PC-3 (cell line): ENCODE measurements around the gene EIF3F. TPM values are rescaled to one million over a fixed set of nuclear protein-coding genes. Genes with fewer than 3 reads are reported as not detected.
A peak's percentile ranks its signal among the peaks of the same experiment; 100 is the strongest.

Experiments used
- ATAC-seq: fragments of 200-7000 bp; cut with Tn5 transposase; 2 replicates; pipeline ENCODE4 v1.9.1; 2020; ENCODE audit warnings: mild to moderate bottlenecking, moderate library complexity
- BruUV-seq: library from RNA; stranded (reverse); fragments of 400-500 nt; replicated peaks from 2 replicates; lab custom pipeline; 2021; lab: Mats Ljungman, UMichigan
- CTCF ChIA-PET: fragments of 300-600 bp; sonication (Branson Sonifier 250); formaldehyde crosslinking; loops from one replicate; lab custom pipeline; 2022; ENCODE audit warnings: antibody characterized with exemption; lab: Charles Lee
- POLR2A ChIA-PET: fragments of 300-600 bp; sonication (Branson Sonifier 250); formaldehyde crosslinking; loops from one replicate; lab custom pipeline; 2022; ENCODE audit warnings: antibody characterized with exemption; ENCODE audit not compliant: unreplicated experiment; lab: Charles Lee
- DNase-seq: peaks from one replicate; pipeline ENCODE4 v3.0.0-alpha.2; 2015
- H2AFZ ChIP-seq: fragments of 300-600 bp; sonication (generic); 2 replicates; pipeline ENCODE4 v1.6.0; 2016; ENCODE audit warnings: antibody characterized with exemption, low read length
- H3F3A ChIP-seq: fragments of 300-600 bp; sonication (generic); one replicate; pipeline ENCODE4 v1.6.0; 2017; ENCODE audit warnings: antibody characterized with exemption, low read length, control low read depth, mild to moderate bottlenecking; ENCODE audit not compliant: unreplicated experiment
- H3K27ac ChIP-seq: fragments of 300-600 bp; sonication (generic); 2 replicates; pipeline ENCODE4 v1.5.1; 2016; ENCODE audit warnings: mild to moderate bottlenecking, low read length
- H3K27me3 ChIP-seq: fragments of 300-600 bp; sonication (generic); 2 replicates; pipeline ENCODE4 v1.6.1; 2016; ENCODE audit warnings: low read length, mixed read lengths
- H3K36me3 ChIP-seq: fragments of 300-600 bp; sonication (generic); 2 replicates; pipeline ENCODE4 v1.6.1; 2016; ENCODE audit warnings: low read depth, mixed run types, low read length, mixed read lengths
- H3K4me1 ChIP-seq: fragments of 300-600 bp; sonication (generic); 2 replicates; pipeline ENCODE4 v1.5.1; 2016; ENCODE audit warnings: low read length; ENCODE audit not compliant: insufficient read depth
- H3K4me2 ChIP-seq: fragments of 300-600 bp; sonication (generic); 2 replicates; pipeline ENCODE4 v1.6.0; 2016; ENCODE audit warnings: low read length
- H3K4me3 ChIP-seq: fragments of 300-600 bp; sonication (generic); 2 replicates; pipeline ENCODE4 v1.5.1; 2016; ENCODE audit warnings: mild to moderate bottlenecking, low read length, mixed read lengths
- H3K79me2 ChIP-seq: fragments of 300-600 bp; sonication (generic); 2 replicates; pipeline ENCODE4 v1.6.1; 2017; ENCODE audit warnings: low read length, mixed read lengths
- H3K9ac ChIP-seq: fragments of 300-600 bp; sonication (generic); 2 replicates; pipeline ENCODE4 v1.6.0; 2016; ENCODE audit warnings: mild to moderate bottlenecking, low read length
- H3K9me2 ChIP-seq: fragments of 300-600 bp; sonication (generic); replicated peaks from 2 replicates; pipeline ENCODE4 v1.6.1; 2016; ENCODE audit warnings: mixed run types, low read length, mixed read lengths
- H3K9me3 ChIP-seq: fragments of 300-600 bp; sonication (generic); 2 replicates; pipeline ENCODE4 v1.6.1; 2016; ENCODE audit warnings: low read length, mixed read lengths
- H4K20me1 ChIP-seq: fragments of 300-600 bp; sonication (generic); 2 replicates; pipeline ENCODE4 v1.6.1; 2016; ENCODE audit warnings: low read length, mixed read lengths
- CTCF ChIP-seq: fragments of 300-600 bp; sonication (generic); conservative IDR thresholded peaks from 2 replicates; pipeline ENCODE4 v1.5.1; 2017; ENCODE audit warnings: antibody characterized with exemption, low read depth, mild to moderate bottlenecking, low read length
- EZH2 ChIP-seq: fragments of 300-600 bp; sonication (generic); IDR thresholded peaks from one replicate; pipeline ENCODE4 v1.6.1; 2017; ENCODE audit warnings: antibody characterized with exemption, mild to moderate bottlenecking, low read length; ENCODE audit not compliant: unreplicated experiment
- EZH2phosphoT487 ChIP-seq: fragments of 300-600 bp; sonication (generic); IDR thresholded peaks from 2 replicates; pipeline ENCODE4 v1.6.1; 2018; ENCODE audit warnings: mild to moderate bottlenecking, antibody characterized with exemption, low read length, borderline replicate concordance
- intact Hi-C: fragments of 100-400 bp; cut with micrococcal nuclease; formaldehyde crosslinking; loops from 2 replicates; pipeline ENCODE4 v1.9.0; 2023
- total RNA-seq: library from RNA; depleted of rRNA; stranded (reverse); fragments of >200 nt; gene quantifications from 2 replicates; pipeline ENCODE4 v1.2.3, GENCODE V29; 2014

EIF3F gene
- total RNA-seq, 1 experiment from 2014 or later: 227 TPM

- Histone ChIP-seq H3K9ac (no peak overlapping the region), H3K4me2 (no peak overlapping the region), H3K36me3 (no peaks in the 10 kb centered on the region), H3F3A (no peaks in the 10 kb centered on the region), H3K9me3 (no peaks in the 10 kb centered on the region), H4K20me1 (no peaks in the 10 kb centered on the region), H3K4me3 (no peak overlapping the region), H3K79me2 (no peaks in the 10 kb centered on the region), H3K27ac (no peak overlapping the region), H3K4me1 (no peaks in the 10 kb centered on the region), H2AFZ (no peak overlapping the region), H3K9me2 (no peaks in the 10 kb centered on the region), H3K27me3 (peaks cover 13% of the 10 kb centered on the region)
- ChIA-PET CTCF (interaction anchor here (1.5 kb wide), 1 partner anchor 88 kb away, joined by 3 read pairs; no protein-coding TSS in a partner anchor), POLR2A (no interaction called here)
- DNase-seq: no peak
- no peak for TF ChIP-seq CTCF
- no peak for TF ChIP-seq EZH2
- no peak for TF ChIP-seq EZH2phosphoT487
- no TSS peak for BruUV-seq
- intact Hi-C loops: no loop called here
- no peak for ATAC-seq
Measured at GRCh38 chr11:8011371-8011770, 24.2 kb downstream of the EIF3F start.

- DNase-seq (peak; percentile 48), ATAC-seq (no peak)
- intact Hi-C loops: no loop called here
- peaks cover 15% of the 10 kb centered on the region for H3K27me3 ChIP-seq
- H3K36me3 ChIP-seq: no peaks in the 10 kb centered on the region
- TF ChIP-seq EZH2: no peak
- no peak for TF ChIP-seq EZH2phosphoT487
- TF ChIP-seq CTCF: no peak
- no peaks in the 10 kb centered on the region for H3F3A ChIP-seq
- BruUV-seq: no TSS peak
- no peaks in the 10 kb centered on the region for H3K9me2 ChIP-seq
- ChIA-PET CTCF (interaction anchor here (1.5 kb wide), 1 partner anchor 87 kb away, joined by 3 read pairs; no protein-coding TSS in a partner anchor), POLR2A (no interaction called here)
- no peaks in the 10 kb centered on the region for H3K4me1 ChIP-seq
- no peak overlapping the region for H3K4me2 ChIP-seq
- no peak overlapping the region for H2AFZ ChIP-seq
- H3K9ac ChIP-seq: no peak overlapping the region
- no peaks in the 10 kb centered on the region for H3K9me3 ChIP-seq
- H4K20me1 ChIP-seq: no peaks in the 10 kb centered on the region
- H3K27ac ChIP-seq: no peak overlapping the region
- no peaks in the 10 kb centered on the region for H3K79me2 ChIP-seq
- no peak overlapping the region for H3K4me3 ChIP-seq
Measured at GRCh38 chr11:8011981-8012444, 24.9 kb downstream of the EIF3F start.

DNA sequence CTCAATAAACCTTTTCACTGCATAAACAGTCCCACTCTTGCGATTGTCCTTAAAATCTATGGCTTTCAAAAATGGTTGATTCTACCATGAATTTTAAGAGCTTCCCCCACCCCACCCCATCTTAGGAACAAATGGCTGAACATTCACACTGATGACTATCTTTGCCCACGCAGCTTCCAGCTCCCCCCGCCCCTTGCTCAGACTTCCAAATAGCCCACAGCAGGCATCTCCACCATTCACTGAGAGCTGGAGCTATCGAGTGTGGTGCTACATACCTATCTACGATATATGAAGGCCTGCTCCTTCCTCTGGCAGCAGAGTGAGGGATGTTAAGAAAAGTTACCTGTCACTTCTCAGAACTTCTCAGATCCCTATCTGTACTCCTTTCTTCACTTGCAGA lies 26.7 kb downstream of the EIF3F start:
- no peaks in the 10 kb centered on the region for H3F3A ChIP-seq
- H4K20me1 ChIP-seq: no peaks in the 10 kb centered on the region
- H3K79me2 ChIP-seq: no peaks in the 10 kb centered on the region
- DNase-seq: no peak
- ChIA-PET POLR2A (no interaction called here), CTCF (no interaction called here)
- ATAC-seq: no peak
- intact Hi-C loops: no loop called here
- H3K27ac ChIP-seq: no peak overlapping the region
- H3K4me3 ChIP-seq: no peak overlapping the region
- H3K36me3 ChIP-seq: no peaks in the 10 kb centered on the region
- H3K9me2 ChIP-seq: no peaks in the 10 kb centered on the region
- H3K4me1 ChIP-seq: no peaks in the 10 kb centered on the region; the same call in 1 of the 2 replicates
- no peak overlapping the region for H2AFZ ChIP-seq
- peaks cover 30% of the 10 kb centered on the region for H3K27me3 ChIP-seq
- no peaks in the 10 kb centered on the region for H3K9me3 ChIP-seq
- H3K9ac ChIP-seq: no peak overlapping the region
- BruUV-seq: no TSS peak
- TF ChIP-seq EZH2phosphoT487 (no peak), CTCF (no peak), EZH2 (no peak)
- no peak overlapping the region for H3K4me2 ChIP-seq
